CD1c-positive myeloid dendritic cell (primary cell): ENCODE results near the gene EEF2K.

Experiments used
- DNase-seq: peaks from one replicate; pipeline ENCODE4 v3.0.0-alpha.2; 2016; ENCODE audit errors: extremely low spot score

Gene EEF2K

DNA sequence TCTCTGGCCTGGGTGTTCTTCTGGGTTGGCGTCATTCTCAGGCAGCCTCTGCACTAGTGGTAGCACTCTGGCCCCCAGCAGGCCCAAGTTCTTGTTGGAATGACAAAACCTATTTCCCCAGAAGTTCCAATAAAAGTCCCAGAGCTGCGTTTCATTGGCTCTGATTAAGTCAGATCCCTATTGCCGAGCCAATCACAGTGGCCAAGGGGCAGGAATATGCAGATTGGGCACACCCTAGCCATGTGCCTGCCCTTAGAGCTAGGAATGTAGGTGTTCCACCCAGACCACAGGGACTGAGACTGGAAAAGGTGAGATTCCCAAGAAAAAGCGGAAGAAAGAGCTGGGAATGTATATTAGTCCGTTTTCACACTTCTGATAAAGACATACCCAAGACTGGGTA is 46.2 kb downstream of the EEF2K start:
- no peak for DNase-seq

DNA sequence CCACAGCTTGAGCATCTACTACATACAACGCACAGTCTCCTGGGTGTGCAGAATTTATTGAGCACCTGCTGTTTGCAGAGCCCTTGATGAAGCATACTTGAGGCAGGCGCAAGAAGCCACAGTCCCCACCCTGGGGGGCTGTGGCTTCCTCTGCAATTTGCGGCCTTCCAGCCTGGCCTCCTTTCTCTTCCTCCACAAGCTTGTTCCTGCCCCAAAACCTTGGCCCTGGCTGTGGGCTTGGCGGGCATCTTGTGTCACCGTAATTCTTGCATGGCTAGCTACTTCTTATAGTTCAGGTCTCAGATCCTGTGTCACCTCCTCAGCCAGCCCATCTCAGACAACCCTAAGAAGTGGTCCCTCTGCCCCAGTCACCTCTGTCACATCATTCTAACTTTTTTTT is 47.2 kb downstream of the EEF2K start:
- DNase-seq: no peak

DNA sequence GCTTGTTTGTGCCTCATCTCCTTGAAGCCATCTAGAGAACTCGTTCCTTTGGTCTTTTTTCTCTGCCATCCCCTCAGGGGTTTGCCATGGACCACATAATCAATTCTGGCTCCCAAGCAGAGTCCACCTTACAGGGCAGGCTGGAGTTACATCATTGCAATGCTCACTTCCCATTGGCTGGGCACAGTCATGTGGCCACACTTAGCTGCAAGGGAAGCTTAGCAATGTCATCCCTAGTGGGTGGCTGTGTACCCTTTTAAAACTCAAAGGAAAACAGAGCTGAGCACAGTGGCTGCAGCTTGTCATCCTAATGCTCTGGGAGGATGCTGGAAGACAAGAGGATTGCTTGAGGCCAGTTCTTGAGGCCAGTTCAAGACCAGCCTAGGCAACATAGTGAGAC is 49.3 kb downstream of the EEF2K start:
- DNase-seq: no peak

DNA sequence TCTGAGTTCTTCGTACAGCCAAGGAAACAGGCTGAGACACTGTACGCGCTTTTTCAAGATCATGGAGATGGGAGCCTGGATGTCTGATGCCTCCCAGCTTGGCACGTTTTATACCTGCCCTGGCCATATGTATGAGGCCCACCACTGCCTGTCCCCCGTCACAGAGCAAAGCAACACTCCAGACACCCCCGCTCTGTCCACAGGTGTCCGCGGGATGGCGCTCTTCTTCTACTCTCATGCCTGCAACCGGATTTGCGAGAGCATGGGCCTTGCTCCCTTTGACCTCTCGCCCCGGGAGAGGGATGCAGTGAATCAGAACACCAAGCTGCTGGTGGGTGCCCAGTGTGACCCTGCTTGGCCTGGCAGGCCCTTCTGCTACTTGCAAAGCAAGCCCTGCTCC is 51.4 kb downstream of the EEF2K start:
- DNase-seq: no peak

DNA sequence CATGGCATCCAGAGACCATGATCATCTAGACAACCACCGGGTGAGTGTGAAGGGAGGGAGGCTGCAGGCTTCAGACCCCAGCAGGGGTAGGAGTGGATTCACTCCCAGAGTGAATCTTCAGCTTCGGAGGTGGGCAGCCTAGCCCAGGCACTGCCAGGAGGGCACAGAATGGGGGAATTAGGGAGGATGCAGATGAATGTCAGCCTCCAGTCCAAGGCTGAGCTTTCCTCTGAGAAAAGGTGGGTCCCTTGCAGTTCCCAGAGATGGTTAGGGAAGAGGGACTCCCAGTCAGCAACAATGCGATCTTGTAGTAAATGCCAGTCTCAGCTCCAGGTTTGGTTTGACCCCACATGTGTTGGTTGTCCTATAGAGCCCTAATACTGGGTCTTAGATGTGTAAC is 54.4 kb downstream of the EEF2K start:
- DNase-seq: no peak

DNA sequence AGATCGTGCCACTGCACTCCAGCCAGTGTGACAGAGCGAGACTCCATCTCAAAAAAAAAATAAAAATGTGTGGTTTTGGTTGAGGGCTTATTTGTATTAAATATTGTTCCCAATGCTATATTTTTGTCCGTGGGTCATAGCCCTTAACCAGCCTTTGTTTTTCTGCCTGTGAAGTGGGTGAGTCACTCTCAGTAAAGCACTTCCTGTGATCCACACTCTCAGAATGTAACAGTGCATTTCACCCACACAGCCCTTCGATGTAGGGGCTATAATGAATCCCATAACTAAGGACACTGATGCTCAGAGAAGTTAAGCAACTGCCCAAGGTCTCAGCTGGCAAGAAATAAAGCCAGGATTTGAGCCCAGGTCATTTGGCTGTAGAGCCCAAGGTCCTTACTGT is 56.4 kb downstream of the EEF2K start:
- DNase-seq: no peak

DNA sequence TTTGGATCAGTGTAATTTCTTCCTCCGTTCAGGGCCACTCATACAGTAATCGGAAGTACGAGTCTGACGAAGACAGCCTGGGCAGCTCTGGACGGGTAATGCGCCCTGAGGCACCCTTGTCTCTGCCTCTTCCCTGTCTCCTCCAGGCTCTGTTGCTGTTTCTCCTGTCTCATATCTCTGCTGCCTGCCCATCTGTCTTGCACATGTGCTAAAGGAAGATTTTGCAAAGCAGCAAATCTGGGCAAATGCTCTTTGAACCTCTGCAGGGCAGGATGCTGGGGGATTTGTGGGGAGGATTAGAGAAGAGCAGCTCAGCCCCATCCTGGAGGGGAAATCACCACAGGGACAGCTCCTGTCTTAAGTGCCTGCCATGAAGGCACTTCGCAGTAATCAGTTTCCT is 58.7 kb downstream of the EEF2K start:
- no peak for DNase-seq

DNA sequence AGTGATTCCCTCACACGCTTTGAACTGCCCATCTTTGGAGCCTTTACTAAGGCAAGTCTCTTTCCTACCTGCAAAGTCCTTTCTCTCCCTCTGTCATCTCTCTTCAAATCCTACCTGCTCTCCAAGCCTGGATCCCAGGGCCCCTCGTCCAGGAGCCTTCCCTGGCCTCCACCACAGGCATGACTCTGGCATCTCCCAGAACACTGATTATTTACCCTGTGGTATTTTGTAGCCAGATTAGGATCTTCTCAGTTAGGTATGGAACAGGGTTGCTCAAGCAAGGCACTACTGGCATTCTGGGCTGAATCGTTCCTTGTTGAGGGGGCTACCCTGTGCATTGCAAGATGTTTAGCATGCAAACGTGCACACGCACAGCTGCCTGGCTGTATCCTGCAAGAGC is 59.3 kb downstream of the EEF2K start:
- no peak for DNase-seq

DNA sequence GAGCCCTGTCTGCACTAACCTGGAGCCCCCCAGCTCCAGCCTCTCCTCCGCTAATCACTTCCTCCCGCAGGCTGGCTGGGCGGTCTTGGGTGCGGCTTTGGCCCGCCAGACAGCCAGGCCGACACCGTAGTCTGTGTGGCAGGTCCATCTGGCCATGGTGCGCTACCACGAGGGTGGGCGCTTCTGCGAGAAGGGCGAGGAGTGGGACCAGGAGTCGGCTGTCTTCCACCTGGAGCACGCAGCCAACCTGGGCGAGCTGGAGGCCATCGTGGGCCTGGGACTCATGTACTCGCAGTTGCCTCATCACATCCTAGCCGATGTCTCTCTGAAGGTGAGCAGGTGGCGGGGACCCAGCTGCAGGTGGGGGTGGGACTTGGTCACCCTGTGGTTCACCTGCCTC is 60.5 kb downstream of the EEF2K start:
- no peak for DNase-seq

DNA sequence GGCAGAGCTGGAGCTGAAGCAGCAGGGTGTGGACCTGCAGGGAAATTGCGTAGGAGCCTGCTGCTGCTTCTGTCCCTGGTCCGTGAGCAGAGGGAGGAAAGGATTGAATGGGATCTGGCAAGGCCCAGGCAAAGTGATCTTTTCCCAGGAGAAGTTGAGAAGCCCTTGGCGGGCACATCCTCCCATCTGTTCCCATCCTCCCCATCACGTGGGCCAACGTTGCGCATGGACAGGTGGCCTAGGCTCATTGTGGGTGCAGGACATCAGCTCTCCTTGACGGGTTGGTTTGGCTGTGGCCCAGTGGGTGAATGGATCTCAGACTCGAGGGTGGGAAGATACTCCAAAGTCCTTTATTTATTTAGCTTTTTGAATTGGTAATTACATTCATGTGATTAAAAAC is 61.7 kb downstream of the EEF2K start:
- no peak for DNase-seq

DNA sequence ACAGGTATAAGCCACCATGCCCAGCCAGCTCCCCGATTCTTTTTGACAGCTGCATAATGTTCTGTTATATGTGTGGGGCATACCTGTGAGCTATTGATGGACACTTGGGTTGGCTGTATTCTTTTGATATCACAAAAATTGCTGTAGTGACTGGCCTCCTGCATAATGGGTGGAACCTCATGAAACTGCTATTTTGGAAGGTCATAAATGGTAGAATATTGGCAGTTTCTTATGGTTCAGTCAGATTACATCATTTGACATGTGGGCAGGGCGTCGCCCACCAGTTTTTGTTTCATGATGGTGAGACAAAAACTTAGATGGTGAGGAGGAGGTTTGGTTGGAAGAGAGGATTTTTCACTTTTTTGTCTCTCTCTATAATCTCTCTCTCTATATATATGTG is 64.4 kb downstream of the EEF2K start:
- DNase-seq: no peak

DNA sequence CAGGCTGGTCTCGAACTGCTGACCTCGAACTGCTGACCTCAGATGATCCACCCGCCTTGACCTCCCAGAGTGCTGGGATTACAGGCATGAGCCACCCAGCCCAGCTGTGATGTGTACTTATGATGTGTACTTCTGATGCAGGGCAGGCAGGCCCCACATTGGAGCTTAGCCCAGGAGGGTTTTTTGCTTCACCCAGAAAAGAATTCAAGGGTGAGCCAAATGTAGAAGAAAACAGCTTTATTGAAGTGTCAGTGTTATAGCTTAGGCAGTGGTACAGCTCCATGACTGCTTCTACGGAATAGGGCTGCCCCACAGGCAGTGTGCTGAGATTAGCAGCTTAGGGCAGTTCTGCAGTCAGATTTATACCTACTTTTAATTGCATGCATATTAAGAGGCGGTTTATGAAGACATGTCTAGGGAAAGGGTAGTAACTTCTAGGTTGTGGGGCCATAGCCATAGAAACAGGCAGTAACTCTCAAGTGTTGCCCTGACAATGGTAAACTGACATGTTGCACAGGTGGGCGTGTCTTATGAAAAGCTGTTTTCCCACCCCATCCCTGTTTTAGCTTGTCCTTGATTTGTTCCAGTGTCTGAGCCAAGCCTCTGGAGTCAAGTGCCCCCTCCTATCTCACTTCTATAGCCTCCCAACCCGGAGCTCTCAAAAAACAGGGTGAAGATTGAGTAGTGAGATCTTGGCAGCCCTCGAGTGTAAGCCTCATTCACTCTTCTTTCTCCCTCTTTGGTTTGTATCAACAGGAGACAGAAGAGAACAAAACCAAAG is 67.0 kb downstream of the EEF2K start:
- DNase-seq: no peak

DNA sequence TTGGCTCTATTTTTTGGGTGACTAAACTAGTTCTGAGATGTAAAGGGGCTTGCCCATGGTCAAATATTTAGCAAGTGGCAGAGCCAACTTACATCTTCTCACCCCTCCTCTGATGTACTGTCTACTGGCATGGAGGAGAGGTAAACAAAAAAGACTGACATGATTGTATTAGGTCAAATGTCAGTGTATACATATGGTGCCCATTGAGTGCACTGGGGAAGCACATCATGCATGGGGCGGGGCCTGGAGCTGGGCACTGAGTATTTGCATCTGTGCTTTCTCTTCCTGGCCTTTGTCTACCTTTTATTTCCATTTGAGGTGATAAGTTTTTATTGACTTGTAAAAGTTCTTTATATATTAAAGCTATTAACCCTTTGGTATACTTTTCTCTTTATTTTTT is 68.8 kb downstream of the EEF2K start:
- no peak for DNase-seq

DNA sequence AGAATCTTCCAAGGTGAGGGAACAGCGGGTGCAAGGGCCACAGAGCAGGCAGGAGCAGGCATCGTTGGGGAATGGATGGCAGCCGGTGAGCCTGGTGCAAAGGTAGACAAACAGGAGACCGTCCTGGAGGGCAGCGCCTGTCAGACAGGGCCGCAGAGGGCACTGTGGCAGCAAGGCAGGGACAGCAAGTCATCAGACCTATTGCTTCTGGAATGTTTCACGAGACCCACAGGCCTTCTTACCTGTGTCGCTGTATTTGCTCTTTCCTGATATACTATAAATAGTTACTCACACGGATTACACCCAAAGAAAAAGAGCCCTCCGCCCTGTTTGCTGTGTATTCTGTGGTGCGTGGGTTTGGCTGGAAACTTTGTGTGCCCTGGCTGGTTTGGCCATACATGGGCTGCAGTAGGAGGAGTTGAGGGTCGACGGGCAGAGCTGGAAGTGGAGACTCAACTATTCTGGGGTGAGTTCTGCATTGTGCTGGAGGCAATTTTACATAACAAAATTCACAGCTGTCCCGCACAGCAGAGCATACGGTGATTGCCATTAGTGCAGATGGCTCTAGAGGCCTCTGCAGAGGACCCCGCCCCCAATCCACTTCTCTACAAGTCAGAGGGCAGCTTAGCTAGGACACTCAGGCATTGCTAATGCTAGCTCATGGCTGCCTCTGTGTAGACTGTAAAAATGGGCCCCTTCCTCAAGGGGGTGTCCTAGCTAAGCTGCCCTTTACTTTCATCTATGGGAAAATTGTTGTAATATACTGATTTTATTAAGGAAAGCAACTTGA is 72.6 kb downstream of the EEF2K start:
- no peak for DNase-seq

DNA sequence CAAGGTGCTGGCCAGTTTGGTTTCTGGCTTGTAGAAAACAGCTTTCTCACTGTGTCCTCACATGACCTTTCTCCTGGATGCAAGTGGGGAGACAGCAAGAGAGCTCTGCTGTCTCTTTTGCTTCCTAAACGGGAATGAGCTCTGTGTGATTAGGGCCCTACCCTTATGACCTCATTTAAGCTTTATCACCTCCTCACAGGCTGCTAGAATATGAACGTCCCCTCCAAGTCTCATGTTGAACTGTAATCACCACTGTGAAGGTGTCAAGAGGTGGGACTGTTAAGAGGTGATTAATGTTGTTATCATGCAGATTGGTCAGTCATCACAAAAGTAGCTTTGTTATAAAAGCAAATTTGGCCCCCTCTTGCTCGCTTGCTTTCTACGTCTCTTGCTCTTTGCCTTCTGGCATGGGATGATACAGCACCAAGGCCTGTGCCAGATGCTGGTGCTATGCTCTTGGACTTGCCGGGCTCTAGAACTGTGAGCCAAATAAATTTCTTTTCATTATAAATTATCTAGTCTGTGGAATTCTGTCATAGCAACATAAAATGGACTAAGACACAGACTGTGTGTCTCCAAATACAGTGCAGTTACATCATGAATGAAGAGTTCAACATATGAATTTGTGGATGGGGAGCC is 76.3 kb downstream of the EEF2K start:
- DNase-seq: no peak

DNA sequence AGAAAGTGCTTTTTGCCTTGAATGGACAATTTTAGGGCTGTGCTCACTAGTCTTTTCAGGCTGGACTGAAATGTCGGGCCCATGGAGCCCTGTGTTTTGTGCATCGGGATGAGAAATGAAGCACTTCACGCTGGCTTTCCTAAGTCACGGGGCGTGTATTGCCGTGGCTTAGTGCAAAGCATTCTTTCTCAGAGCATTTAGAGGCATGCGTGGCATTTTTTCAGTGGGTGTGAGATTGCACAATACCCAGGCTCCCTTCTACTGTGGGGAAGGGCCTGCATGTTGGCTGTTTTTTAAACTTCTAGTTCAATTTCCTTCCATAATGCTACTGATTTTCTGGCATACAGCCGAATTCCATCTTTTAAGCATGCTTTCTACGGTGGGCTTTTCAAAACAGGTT is 78.6 kb downstream of the EEF2K start:
- no peak for DNase-seq

DNA sequence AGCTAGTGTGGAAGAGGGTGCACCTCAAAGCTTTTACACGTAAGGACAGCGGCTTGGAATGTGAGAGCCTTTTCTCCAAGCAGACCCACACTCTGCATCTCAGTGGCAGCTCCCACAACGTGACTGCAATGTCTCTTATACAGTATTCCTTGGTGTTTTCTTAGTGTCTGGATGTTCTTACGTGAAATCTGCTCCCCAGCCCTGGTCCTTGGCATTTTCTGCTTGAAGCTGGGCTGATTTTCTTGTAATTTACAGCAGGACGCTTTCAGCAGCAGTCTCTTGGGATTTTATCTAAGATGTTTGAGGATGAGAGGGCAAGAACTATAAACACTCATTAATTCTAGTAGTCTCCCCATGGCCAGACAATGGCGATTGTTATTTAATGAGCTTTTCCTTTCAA is 79.0 kb downstream of the EEF2K start:
- DNase-seq: no peak

DNA sequence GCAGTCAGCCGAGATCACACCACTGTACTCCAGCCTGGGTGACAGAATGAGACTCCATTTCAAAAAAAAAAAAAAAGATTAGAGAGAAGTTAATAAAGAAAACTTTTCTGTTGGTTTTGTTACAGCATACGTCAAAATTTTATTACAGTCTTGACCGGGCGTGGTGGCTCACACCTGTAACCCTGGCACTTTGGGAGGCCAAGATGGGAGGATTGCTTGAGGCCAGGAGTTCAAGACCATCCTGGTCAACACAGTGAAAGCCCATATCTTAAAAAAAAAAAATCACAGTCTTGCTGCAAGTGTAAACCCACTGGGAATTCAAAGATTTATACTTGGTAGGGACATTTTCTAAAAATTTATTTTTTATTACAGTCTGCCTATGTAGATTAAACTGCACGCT is 84.9 kb downstream of the EEF2K start:
- no peak for DNase-seq

DNA sequence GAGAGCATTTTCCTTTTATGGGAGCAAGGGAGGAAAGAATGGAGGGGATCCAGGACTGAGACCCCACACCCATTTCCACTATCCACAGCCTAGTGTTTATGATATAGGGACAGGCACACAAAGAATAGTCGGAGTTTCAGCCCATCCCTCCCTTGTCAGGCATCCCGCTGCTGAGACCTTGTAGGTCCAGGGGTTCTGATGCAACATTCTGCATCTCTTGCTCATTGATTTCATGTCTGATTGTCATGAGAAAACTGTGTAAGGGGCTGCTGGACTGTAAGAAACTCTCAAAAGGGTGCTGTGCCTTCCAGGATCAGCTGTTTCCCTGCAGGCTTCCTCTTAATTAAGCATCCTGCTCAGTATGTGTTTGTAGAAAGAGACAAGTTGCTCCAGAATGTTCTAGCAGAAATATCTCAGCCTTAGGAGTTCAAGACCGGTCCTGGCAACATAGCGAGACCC is 85.8 kb downstream of the EEF2K start:
- no peak for DNase-seq

DNA sequence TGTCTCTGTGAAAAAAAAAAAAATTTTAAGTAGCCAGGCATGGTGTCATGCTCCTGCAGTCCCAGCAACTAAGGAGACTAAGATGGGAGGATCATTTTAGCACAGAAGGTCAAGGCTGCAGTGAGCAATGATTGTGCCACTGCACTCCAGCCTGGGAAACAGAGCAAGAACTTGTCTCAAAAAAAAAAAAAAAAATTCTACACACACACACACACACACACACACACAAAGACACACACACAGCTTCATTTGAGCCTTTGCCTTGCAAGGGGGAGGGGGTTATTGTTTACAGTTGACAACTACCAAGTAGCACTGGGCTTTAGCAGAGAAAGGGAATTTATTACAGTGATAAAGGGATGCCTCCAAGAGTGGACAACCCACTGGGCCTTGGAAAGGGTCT is 86.2 kb downstream of the EEF2K start:
- DNase-seq: no peak

DNA sequence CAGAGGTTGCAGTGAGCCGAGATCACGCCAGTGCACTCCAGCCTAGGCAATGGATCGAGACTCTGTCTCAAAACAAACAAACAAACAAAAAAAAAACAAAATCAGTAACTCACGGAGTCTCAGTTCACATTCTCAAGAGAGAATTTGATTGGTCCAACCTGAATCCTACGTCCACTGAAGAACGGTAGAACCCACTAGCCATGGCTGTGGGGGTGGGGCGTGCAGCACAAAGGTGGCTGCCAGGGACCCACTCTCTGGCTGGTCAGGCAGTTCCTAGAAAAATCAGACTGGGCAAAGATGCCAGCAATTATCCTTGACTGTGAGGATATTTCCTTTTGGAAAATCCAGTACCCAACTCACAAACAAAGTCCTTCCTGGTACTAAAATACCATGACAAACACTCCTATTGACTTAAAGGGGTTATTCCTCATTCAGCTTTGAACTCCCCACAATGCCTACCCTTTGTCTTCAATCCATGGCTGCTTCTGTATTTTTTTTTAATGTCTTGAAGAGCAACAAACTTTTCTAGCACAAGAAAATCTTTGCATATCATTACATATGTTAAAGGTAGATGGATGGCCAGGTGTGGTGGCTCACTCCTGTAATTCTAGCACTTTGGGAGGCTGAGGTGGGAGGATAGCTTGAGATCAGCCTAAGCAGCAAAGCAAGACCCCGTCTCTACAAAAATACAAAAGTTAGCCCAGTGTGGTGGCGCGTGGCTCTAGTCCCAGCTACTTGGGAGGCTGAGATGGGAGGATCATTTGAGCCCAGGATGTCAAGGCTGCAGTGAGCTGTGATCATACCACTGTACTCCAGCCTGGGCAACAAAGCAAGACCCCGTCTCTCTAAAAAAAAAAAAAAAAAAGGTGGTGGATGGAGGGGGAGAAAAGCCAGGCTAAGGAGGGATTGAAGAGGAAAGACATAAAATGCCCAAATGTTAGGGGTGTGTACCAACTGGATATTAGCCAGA is 87.3 kb downstream of the EEF2K start:
- no peak for DNase-seq
